ENCODE results near the gene TRIM45. TPM values are rescaled to one million over a fixed set of nuclear protein-coding genes. Genes with fewer than 3 reads are reported as not detected.

Gene TRIM45
- total RNA-seq, 3 donors from 2014 or later (not counting 1 experiment from before 2014, with no cell fraction given): 0.33 to 1.2 (median 0.77) TPM

GRCh38 chr1:117114877-117115276, 6.7 kb downstream of the TRIM45 start:
- WGBS (ENCODE audit: insufficient coverage): no CpG with 5 or more reads among the region's 2 CpGs
- Histone ChIP-seq H3K4me1 (ENCODE audit: control insufficient read depth, insufficient read depth, low read length) (no peaks in the 10 kb centered on the region), H3K4me3 (ENCODE audit: low read length) (no peak overlapping the region), H3K36me3 (ENCODE audit: control insufficient read depth, insufficient read depth, low read length) (no peaks in the 10 kb centered on the region), H3K27ac (ENCODE audit: low read length) (no peak overlapping the region), H3K27me3 (ENCODE audit: control insufficient read depth, insufficient read depth, low read length) (no peaks in the 10 kb centered on the region), H3K9me3 (ENCODE audit: control insufficient read depth, insufficient read depth, low read length) (no peaks in the 10 kb centered on the region)
- no peak for DNase-seq
- no peaks in the 10 kb centered on the region for H3K4me1 Mint-ChIP-seq
- TF ChIP-seq CTCF (IDR thresholded peaks at IDR 0.05): no peak
- no peak overlapping the region for H3K4me3 Mint-ChIP-seq
- no peak for ATAC-seq
- no peaks in the 10 kb centered on the region for H3K9me3 Mint-ChIP-seq
- intact Hi-C loops (cut with micrococcal nuclease): no loop called here
- no peaks in the 10 kb centered on the region for H3K27me3 Mint-ChIP-seq (ENCODE audit: low read depth in 2 of 2)
- no peaks in the 10 kb centered on the region for H3K36me3 Mint-ChIP-seq
- no peak overlapping the region for H3K27ac Mint-ChIP-seq

DNA sequence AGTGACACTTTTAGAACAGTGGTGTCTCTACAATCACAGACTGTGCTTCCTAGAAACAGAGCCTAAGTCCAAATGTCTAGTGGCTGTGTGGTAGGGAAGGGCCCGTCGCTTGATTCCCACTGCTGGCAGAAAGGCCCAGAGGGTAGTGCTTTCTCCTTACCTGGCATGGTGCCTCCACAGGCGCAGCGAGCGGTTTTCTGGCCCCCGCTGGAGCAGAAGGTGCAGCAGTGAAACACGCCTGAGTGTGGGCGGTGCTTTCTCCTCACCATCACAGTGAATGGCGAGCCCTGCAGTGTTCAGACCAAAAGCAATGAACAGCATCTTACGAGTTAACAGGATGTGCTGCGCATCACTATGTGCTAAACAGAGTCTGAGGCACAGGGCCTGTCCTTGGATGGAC, 8.3 kb downstream of the TRIM45 start:
- H3K27me3 ChIP-seq (ENCODE audit: control insufficient read depth, insufficient read depth, low read length): no peaks in the 10 kb centered on the region
- no peak overlapping the region for H3K27ac Mint-ChIP-seq
- intact Hi-C loops (cut with micrococcal nuclease): no loop called here
- H3K9me3 Mint-ChIP-seq: no peaks in the 10 kb centered on the region
- H3K4me1 Mint-ChIP-seq: no peaks in the 10 kb centered on the region
- H3K4me1 ChIP-seq (ENCODE audit: control insufficient read depth, insufficient read depth, low read length): no peaks in the 10 kb centered on the region
- no peak overlapping the region for H3K4me3 Mint-ChIP-seq
- TF ChIP-seq CTCF (IDR thresholded peaks at IDR 0.05): no peak
- no peak for DNase-seq
- H3K36me3 Mint-ChIP-seq: no peaks in the 10 kb centered on the region
- WGBS (ENCODE audit: insufficient coverage): 96% methylated on average over 11 of the region's 11 CpGs
- no peaks in the 10 kb centered on the region for H3K9me3 ChIP-seq (ENCODE audit: control insufficient read depth, insufficient read depth, low read length)
- no peak for ATAC-seq
- no peak overlapping the region for H3K4me3 ChIP-seq (ENCODE audit: low read length)
- H3K36me3 ChIP-seq (ENCODE audit: control insufficient read depth, insufficient read depth, low read length): no peaks in the 10 kb centered on the region
- no peak overlapping the region for H3K27ac ChIP-seq (ENCODE audit: low read length)
- no peaks in the 10 kb centered on the region for H3K27me3 Mint-ChIP-seq (ENCODE audit: low read depth in 2 of 2)

- no peaks in the 10 kb centered on the region for H3K27me3 Mint-ChIP-seq (ENCODE audit: low read depth in 2 of 2)
- Histone ChIP-seq H3K9me3 (ENCODE audit: control insufficient read depth, insufficient read depth, low read length) (no peaks in the 10 kb centered on the region), H3K4me1 (ENCODE audit: control insufficient read depth, insufficient read depth, low read length) (no peaks in the 10 kb centered on the region), H3K27me3 (ENCODE audit: control insufficient read depth, insufficient read depth, low read length) (no peaks in the 10 kb centered on the region), H3K36me3 (ENCODE audit: control insufficient read depth, insufficient read depth, low read length) (no peaks in the 10 kb centered on the region), H3K27ac (ENCODE audit: low read length) (no peak overlapping the region), H3K4me3 (ENCODE audit: low read length) (no peak overlapping the region)
- H3K4me3 Mint-ChIP-seq: no peak overlapping the region
- no peaks in the 10 kb centered on the region for H3K36me3 Mint-ChIP-seq
- TF ChIP-seq CTCF (IDR thresholded peaks at IDR 0.05): no peak
- intact Hi-C loops (cut with micrococcal nuclease): no loop called here
- no peak for DNase-seq
- WGBS (ENCODE audit: insufficient coverage): 98% methylated on average over 6 of the region's 7 CpGs
- no peak overlapping the region for H3K27ac Mint-ChIP-seq
- ATAC-seq: no peak
- no peaks in the 10 kb centered on the region for H3K4me1 Mint-ChIP-seq
- H3K9me3 Mint-ChIP-seq: no peaks in the 10 kb centered on the region
Observed at GRCh38 chr1:117112047-117112717, 9.4 kb downstream of the TRIM45 start.

DNA sequence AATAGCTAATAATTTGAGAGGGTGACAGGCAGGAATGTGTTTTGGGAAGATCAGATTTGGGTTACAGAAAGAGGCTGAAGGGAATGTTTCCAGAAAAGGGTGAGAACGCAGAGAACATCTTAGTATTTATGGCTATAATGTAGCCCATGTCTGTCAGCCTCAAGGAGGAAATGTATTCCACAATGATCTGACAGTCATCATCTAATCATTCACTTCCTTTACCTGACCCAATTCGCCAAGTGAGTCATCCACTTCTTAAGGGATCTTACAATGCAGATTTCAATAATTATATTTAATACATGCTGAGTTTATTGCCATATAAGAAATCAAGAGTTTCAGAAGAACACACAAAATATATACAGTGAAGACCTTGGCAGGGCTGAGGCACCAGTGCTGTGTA, 10.8 kb downstream of the TRIM45 start:
- Histone ChIP-seq H3K36me3 (ENCODE audit: control insufficient read depth, insufficient read depth, low read length) (no peaks in the 10 kb centered on the region), H3K9me3 (ENCODE audit: control insufficient read depth, insufficient read depth, low read length) (no peaks in the 10 kb centered on the region), H3K4me1 (ENCODE audit: control insufficient read depth, insufficient read depth, low read length) (no peaks in the 10 kb centered on the region), H3K27me3 (ENCODE audit: control insufficient read depth, insufficient read depth, low read length) (no peaks in the 10 kb centered on the region), H3K4me3 (ENCODE audit: low read length) (no peak overlapping the region), H3K27ac (ENCODE audit: low read length) (no peak overlapping the region)
- no peak overlapping the region for H3K27ac Mint-ChIP-seq
- H3K27me3 Mint-ChIP-seq (ENCODE audit: low read depth in 2 of 2): no peaks in the 10 kb centered on the region
- ATAC-seq (no peak), DNase-seq (no peak)
- TF ChIP-seq CTCF (IDR thresholded peaks at IDR 0.05): no peak
- no peaks in the 10 kb centered on the region for H3K9me3 Mint-ChIP-seq
- no peak overlapping the region for H3K4me3 Mint-ChIP-seq
- WGBS (ENCODE audit: insufficient coverage): 88% methylated on average over 1 of the region's 2 CpGs
- H3K4me1 Mint-ChIP-seq: no peaks in the 10 kb centered on the region
- no peaks in the 10 kb centered on the region for H3K36me3 Mint-ChIP-seq
- intact Hi-C loops (cut with micrococcal nuclease): no loop called here

All from natural killer cell (primary cell).